H1 (cell line): ENCODE measurements around the gene TYK2. TPM values are rescaled to one million over a fixed set of nuclear protein-coding genes. Genes with fewer than 3 reads are reported as not detected.

Experiments
- CTCF ChIA-PET: fragments of 300-600 bp; sonication (Branson Sonifier 250); formaldehyde crosslinking; loops from one replicate; lab custom pipeline; 2021; ENCODE audit not compliant: partially characterized antibody; lab: Charles Lee
- POLR2A ChIA-PET: fragments of 300-600 bp; sonication (Branson Sonifier 250); formaldehyde crosslinking; loops from one replicate; lab custom pipeline; 2021; ENCODE audit warnings: inconsistent platforms; ENCODE audit not compliant: partially characterized antibody; lab: Charles Lee
- DNase-seq, 2 experiments: peaks; one replicate each; pipeline versions ENCODE4 v3.0.0 to v3.0.0-alpha.2; 2010 to 2022; ENCODE audit warnings: low spot score in 2 of 2, low read depth in 1 of 2, mixed read lengths in 1 of 2
- FAIRE-seq: peaks from 2 replicates; lab custom pipeline; 2011; peaks lifted over from hg19 to GRCh38; lab: Jason Lieb, UNC
- H2AFZ ChIP-seq: 2 replicates; pipeline ENCODE4 v1.8.1; 2012; ENCODE audit warnings: low read length, inconsistent platforms
- H2AK5ac ChIP-seq: 2 replicates; pipeline ENCODE4 v1.6.1; 2013; ENCODE audit warnings: low read depth, low read length
- H2BK120ac ChIP-seq: replicated peaks from 2 replicates; pipeline ENCODE3; 2013; ENCODE audit warnings: low read depth, low read length, inconsistent platforms
- H2BK12ac ChIP-seq: 2 replicates; pipeline ENCODE4 v1.6.1; 2013; ENCODE audit warnings: low read depth, low read length
- H2BK15ac ChIP-seq: 2 replicates; pipeline ENCODE4 v1.6.1; 2013; ENCODE audit warnings: low read length
- H2BK20ac ChIP-seq: 2 replicates; pipeline ENCODE4 v1.6.1; 2013; ENCODE audit warnings: low read length
- H2BK5ac ChIP-seq: 2 replicates; pipeline ENCODE4 v1.6.1; 2013; ENCODE audit warnings: low read depth, low read length
- H3K14ac ChIP-seq: 2 replicates; pipeline ENCODE4 v1.6.1; 2013; ENCODE audit warnings: inconsistent platforms; ENCODE audit not compliant: insufficient read length
- H3K18ac ChIP-seq: 2 replicates; pipeline ENCODE4 v1.6.1; 2013; ENCODE audit warnings: low read length; ENCODE audit errors: extremely low read depth
- H3K23ac ChIP-seq: 2 replicates; pipeline ENCODE4 v1.6.1; 2013; ENCODE audit warnings: inconsistent platforms; ENCODE audit not compliant: insufficient read length
- H3K23me2 ChIP-seq: 2 replicates; pipeline ENCODE4 v1.6.1; 2013; ENCODE audit warnings: low read depth, low read length
- H3K27ac ChIP-seq: 2 replicates; pipeline ENCODE4 v1.6.1; 2011; ENCODE audit warnings: low read depth, low read length, inconsistent platforms
- H3K27me3 ChIP-seq, 4 experiments: replicated peaks in 1 of 4; 1 replicate in 1 of 4; 2 replicates in 3 of 4; pipeline versions ENCODE4 v1.6.1 to v1.8.1; 2011 to 2013; ENCODE audit warnings: low read length in 3 of 4, mild to moderate bottlenecking in 3 of 4, inconsistent platforms in 2 of 4, mixed read lengths in 2 of 4, moderate library complexity in 1 of 4; ENCODE audit not compliant: control insufficient read depth in 3 of 4, insufficient read depth in 3 of 4; ENCODE audit errors: extremely low read depth in 1 of 4
- H3K36me3 ChIP-seq, 4 experiments: 2 replicates each; pipeline versions ENCODE4 v1.6.1 to v1.8.1; 2011 to 2013; ENCODE audit warnings: mild to moderate bottlenecking in 4 of 4, low read length in 3 of 4, moderate library complexity in 2 of 4, control low read depth in 1 of 4, inconsistent platforms in 1 of 4; ENCODE audit not compliant: insufficient read depth in 4 of 4, control insufficient read depth in 2 of 4
- H3K4ac ChIP-seq: replicated peaks from 2 replicates; pipeline ENCODE3; 2013; ENCODE audit warnings: low read length, low read depth, mixed read lengths, inconsistent platforms; ENCODE audit not compliant: insufficient read length
- H3K4me1 ChIP-seq, 4 experiments: replicated peaks in 1 of 4; 1 replicate in 1 of 4; 2 replicates in 3 of 4; pipeline versions ENCODE4 v1.6.1 to v1.8.1; 2011 to 2013; ENCODE audit warnings: low read length in 3 of 4, inconsistent platforms in 2 of 4, mixed read lengths in 1 of 4; ENCODE audit not compliant: insufficient read depth in 4 of 4, control insufficient read depth in 3 of 4
- H3K4me2 ChIP-seq, 2 experiments: 2 replicates each; pipeline versions ENCODE4 v1.6.1 to v1.8.1; 2011 to 2013; ENCODE audit warnings: low read depth in 2 of 2, low read length in 2 of 2, control low read depth in 1 of 2, inconsistent platforms in 1 of 2, mild to moderate bottlenecking in 1 of 2; ENCODE audit not compliant: insufficient read depth in 1 of 2
- H3K4me3 ChIP-seq, 4 experiments: fragments of 200-600, 300-600 bp in 1 of 4; sonication (generic), shearing (Covaris generic), sonication (Bioruptor Twin) in 1 of 4; 2 replicates each; pipeline versions ENCODE4 v1.5.1 to v1.8.1; 2011 to 2016; ENCODE audit warnings: low read length in 4 of 4, low read depth in 3 of 4, control low read depth in 2 of 4, inconsistent platforms in 2 of 4, mild to moderate bottlenecking in 2 of 4, mixed read lengths in 1 of 4, moderate library complexity in 1 of 4; ENCODE audit not compliant: insufficient read depth in 2 of 4; ENCODE audit errors: extremely low read depth in 1 of 4
- H3K56ac ChIP-seq: replicated peaks from 2 replicates; pipeline ENCODE3; 2013; ENCODE audit warnings: low read depth, mild to moderate bottlenecking, mixed read lengths, low read length, inconsistent platforms; ENCODE audit not compliant: insufficient read length
- H3K79me1 ChIP-seq: 2 replicates; pipeline ENCODE4 v1.6.1; 2013; ENCODE audit warnings: low read depth, low read length, control low read depth
- H3K79me2 ChIP-seq, 2 experiments: 2 replicates each; pipeline versions ENCODE4 v1.6.1 to v1.8.1; 2012 to 2013; ENCODE audit warnings: low read length in 2 of 2, mild to moderate bottlenecking in 2 of 2, inconsistent platforms in 1 of 2; ENCODE audit not compliant: insufficient read depth in 2 of 2, control insufficient read depth in 1 of 2
- H3K9ac ChIP-seq, 4 experiments: replicated peaks in 1 of 4; 1 replicate in 1 of 4; 2 replicates in 3 of 4; pipeline versions ENCODE4 v1.6.1 to v1.8.1; 2011 to 2013; ENCODE audit warnings: low read depth in 3 of 4, low read length in 3 of 4, control low read depth in 2 of 4, mild to moderate bottlenecking in 2 of 4, moderate library complexity in 2 of 4, inconsistent platforms in 1 of 4; ENCODE audit errors: extremely low read depth in 1 of 4
- H3K9me3 ChIP-seq, 2 experiments: 2 replicates each; pipeline versions ENCODE4 v1.6.1 to v1.8.1; 2012 to 2013; ENCODE audit warnings: mild to moderate bottlenecking in 2 of 2, moderate library complexity in 2 of 2, control low read depth in 1 of 2, inconsistent platforms in 1 of 2, low read depth in 1 of 2, low read length in 1 of 2, mixed read lengths in 1 of 2; ENCODE audit not compliant: insufficient read depth in 2 of 2
- H4K20me1 ChIP-seq, 2 experiments: replicated peaks in 1 of 2; 2 replicates each; pipeline versions ENCODE3 to v1.8.1; 2011 to 2013; ENCODE audit warnings: inconsistent platforms in 2 of 2, low read length in 2 of 2, mild to moderate bottlenecking in 1 of 2; ENCODE audit not compliant: insufficient read depth in 2 of 2, control insufficient read depth in 1 of 2
- H4K5ac ChIP-seq: 2 replicates; pipeline ENCODE4 v1.6.1; 2013; ENCODE audit warnings: low read length, low read depth, mixed read lengths, inconsistent platforms; ENCODE audit not compliant: insufficient read length
- H4K8ac ChIP-seq: 2 replicates; pipeline ENCODE4 v1.8.0; 2013; ENCODE audit warnings: mild to moderate bottlenecking, moderate library complexity, low read length, inconsistent platforms; ENCODE audit not compliant: insufficient read depth; ENCODE audit errors: extremely low read depth
- H4K91ac ChIP-seq: replicated peaks from 2 replicates; pipeline ENCODE3; 2013; ENCODE audit warnings: low read length, mixed read lengths, inconsistent platforms; ENCODE audit not compliant: insufficient read length
- ASH2L ChIP-seq: fragments of 200-600, 300-600 bp; sonication (generic); IDR thresholded peaks from one replicate; pipeline ENCODE4 v1.7.1; 2017; ENCODE audit warnings: low read length
- ATF2 ChIP-seq: IDR thresholded peaks from 2 replicates; pipeline ENCODE4 v1.6.1; 2012; ENCODE audit warnings: low read length, inconsistent platforms
- CBX5 ChIP-seq: fragments of 300-800, 300-1000 bp; sonication (generic); IDR thresholded peaks from 2 replicates; pipeline ENCODE4 v1.7.1; 2016; ENCODE audit warnings: antibody characterized with exemption, low read length, low read depth
- CEBPB ChIP-seq: IDR thresholded peaks from 2 replicates; pipeline ENCODE4 v1.6.1; 2012; ENCODE audit warnings: low read depth, low read length
- CHD1 ChIP-seq: IDR thresholded peaks from 2 replicates; pipeline ENCODE4 v1.6.1; 2012; ENCODE audit warnings: low read depth, low read length, improper control_type of control experiment
- CTBP2 ChIP-seq: IDR thresholded peaks from 2 replicates; pipeline ENCODE4 v1.7.0; 2011; ENCODE audit warnings: borderline replicate concordance, mild to moderate bottlenecking, moderate library complexity, mixed read lengths, low read length; ENCODE audit not compliant: insufficient read depth, insufficient read length
- HDAC2 ChIP-seq, 2 experiments: fragments of 300-600 bp in 1 of 2; sonication (generic) in 1 of 2; IDR thresholded peaks; 2 replicates each; pipeline ENCODE4 v1.6.1; 2011 to 2012; ENCODE audit warnings: low read depth in 2 of 2, low read length in 2 of 2, mild to moderate bottlenecking in 2 of 2, moderate library complexity in 2 of 2, borderline replicate concordance in 1 of 2, inconsistent platforms in 1 of 2
- KDM4A ChIP-seq: IDR thresholded peaks from one replicate; pipeline ENCODE4 v1.7.1; 2012; ENCODE audit warnings: low read depth, mild to moderate bottlenecking, moderate library complexity, low read length, inconsistent platforms; ENCODE audit not compliant: severe bottlenecking
- NANOG ChIP-seq: IDR thresholded peaks from 2 replicates; pipeline ENCODE4 v1.6.1; 2011; ENCODE audit warnings: low read length, low read depth, mild to moderate bottlenecking, inconsistent platforms; ENCODE audit not compliant: insufficient read depth, poor library complexity, severe bottlenecking
- POLR2A ChIP-seq, 2 experiments: IDR thresholded peaks; 1 replicate in 1 of 2; 2 replicates in 1 of 2; pipeline ENCODE4 v1.6.1; 2011; ENCODE audit warnings: low read depth in 2 of 2, low read length in 2 of 2, mild to moderate bottlenecking in 2 of 2; ENCODE audit errors: control extremely low read depth in 1 of 2
- RFX5 ChIP-seq: IDR thresholded peaks from 2 replicates; pipeline ENCODE4 v1.6.1; 2011; ENCODE audit warnings: low read depth, low read length, improper control_type of control experiment, borderline replicate concordance
- TBP ChIP-seq: IDR thresholded peaks from 2 replicates; pipeline ENCODE4 v1.6.1; 2011; ENCODE audit warnings: low read depth, low read length, improper control_type of control experiment
- WGBS, 2 experiments: shearing (Covaris generic) in 1 of 2; methylation state at CpG; one replicate each; pipeline versions ENCODE4 v1.1.6 to v1.1.7; 2013 to 2015; ENCODE audit warnings: low lambda C conversion rate in 2 of 2, mixed read lengths in 2 of 2, inconsistent platforms in 1 of 2, low coverage in 1 of 2, missing lambda C conversion rate in 1 of 2; ENCODE audit not compliant: insufficient replicate concordance in 2 of 2, insufficient coverage in 1 of 2, insufficient read length in 1 of 2; ENCODE audit errors: extremely low coverage in 1 of 2, missing lambda C conversion rate in 1 of 2; 5-methylcytosine and 5-hydroxymethylcytosine counted together
- polyA plus RNA-seq, 7 experiments: library from polyadenylated mRNA; depleted of rRNA in 3 of 7; stranded (reverse) in 5 of 7; unstranded in 2 of 7; fragments of >200 nt in 5 of 7; fragments of 200-250 nt in 2 of 7; gene quantifications; 1 replicate in 5 of 7; 2 replicates in 1 of 7; 4 replicates in 1 of 7; pipeline versions ENCODE4 v1.2.1 to v1.2.3, GENCODE V29; 2011 to 2013; ENCODE audit warnings: missing spikeins in 2 of 7, mixed read lengths in 2 of 7
- total RNA-seq: library from RNA; stranded (reverse); fragmentation: NEBNext Ultra II Directional; extraction: Animal tissue kit (Norgen Biotek cat#: 25700); gene quantifications from 2 replicates; pipeline ENCODE4 v1.2.1, GENCODE V29; 2021

Gene TYK2
- total and polyA plus RNA-seq, 2 of the 8 experiments (the other 6 are each of a cell fraction or from before 2014, with no cell fraction given): 32.1 to 40.8 TPM

GRCh38 chr19:10365518-10365917, 14.9 kb downstream of the TYK2 start:
- Histone ChIP-seq H2AFZ (no peak overlapping the region), H3K9ac (no peak overlapping the region), H4K8ac (no peak overlapping the region; the same call in 1 of the 2 replicates), H3K23me2 (0 out of 2 replicates have a peak, but pooled peaks cover 2% of the 10 kb centered on the region), H3K9me3 (no peaks in the 10 kb centered on the region), H2BK5ac (no peak overlapping the region), H3K18ac (no peak overlapping the region), H4K91ac (no peak overlapping the region), H3K27ac (no peak overlapping the region), H2BK20ac (no peak overlapping the region), H3K4ac (no peak overlapping the region), H3K14ac (no peak overlapping the region), H4K20me1 (peaks cover 3 to 5% of the 10 kb centered on the region in 2 experiments), H3K4me3 (no peak overlapping the region), H3K56ac (no peak overlapping the region), H3K79me2 (no peaks in the 10 kb centered on the region), H3K23ac (no peak overlapping the region), H2BK12ac (no peak overlapping the region), H3K4me1 (no peaks in the 10 kb centered on the region), H3K27me3 (no peaks in the 10 kb centered on the region), H2AK5ac (no peak overlapping the region), H3K4me2 (no peak overlapping the region), H3K36me3 (peaks cover 0 to 22% (median 9%) of the 10 kb centered on the region in 4 experiments; a peak in 6 of 8 replicates), H4K5ac (no peak overlapping the region), H2BK120ac (no peak overlapping the region), H3K79me1 (peaks cover 2% of the 10 kb centered on the region; the same call in 1 of the 2 replicates), H2BK15ac (no peak overlapping the region)
- 94% methylated on average over 22 of the region's 23 CpGs; no CpG with 5 or more reads in 1 of the 2 experiments for WGBS, 2 experiments
- no peak for FAIRE-seq
- POLR2A ChIA-PET: interaction anchor here (1.8 kb wide), 1 partner anchor 8 kb away, joined by 6 read pairs; no protein-coding TSS in a partner anchor
- DNase-seq: no peak
- CTCF ChIA-PET: interaction anchor here (0.7 kb wide), 1 partner anchor 22 kb away, joined by 3 read pairs; no protein-coding TSS in a partner anchor
- TF ChIP-seq CEBPB (no peak), KDM4A (no peak), CHD1 (no peak), CTBP2 (no peak), TBP (no peak), NANOG (no peak), ATF2 (no peak), CBX5 (no peak), RFX5 (no peak), HDAC2 (IDR thresholded peaks at IDR 0.05; ENCODE audit: borderline replicate concordance in 1 of 2, low read depth in 2 of 2, low read length in 2 of 2) (no peak), POLR2A (IDR thresholded peaks at IDR 0.05; ENCODE audit: control extremely low read depth in 1 of 2, low read depth in 2 of 2, low read length in 2 of 2) (no peak), ASH2L (no peak)
